Neural cell (in vitro differentiated cells): ENCODE results near the gene PDE8A. TPM values are rescaled to one million over a fixed set of nuclear protein-coding genes. Genes with fewer than 3 reads are reported as not detected.

ENCODE experiments used
- H2AFZ ChIP-seq: fragments of 200-600, 300-800 bp; sonication (generic), shearing (Covaris generic); 2 replicates; pipeline ENCODE4 v1.6.0; 2014; ENCODE audit warnings: low read depth, mild to moderate bottlenecking, antibody characterized with exemption, low read length, moderate library complexity
- H3F3A ChIP-seq: fragments of 200-600 bp; shearing (Covaris generic); 2 replicates; pipeline ENCODE4 v1.6.1; 2016; ENCODE audit warnings: mild to moderate bottlenecking, moderate library complexity, mixed read lengths, antibody characterized with exemption, low read length; ENCODE audit not compliant: insufficient read depth, poor library complexity, severe bottlenecking
- H3K27ac ChIP-seq: fragments of 200-600, 300-800 bp; sonication (generic), shearing (Covaris generic); 2 replicates; pipeline ENCODE4 v1.5.1; 2014; ENCODE audit warnings: mild to moderate bottlenecking, low read length, moderate library complexity
- H3K27me3 ChIP-seq: fragments of 300-800, 200-600 bp; sonication (generic), shearing (Covaris generic); 2 replicates; pipeline ENCODE4 v1.6.0; 2014; ENCODE audit warnings: mild to moderate bottlenecking, low read depth, low read length, moderate library complexity; ENCODE audit not compliant: insufficient read depth
- H3K36me3 ChIP-seq: fragments of 300-800, 200-600 bp; sonication (generic), shearing (Covaris generic); 2 replicates; pipeline ENCODE4 v1.5.1; 2014; ENCODE audit warnings: mild to moderate bottlenecking, antibody characterized with exemption, low read length, moderate library complexity; ENCODE audit not compliant: insufficient read depth
- H3K4me2 ChIP-seq: fragments of 300-800, 200-600 bp; sonication (generic), shearing (Covaris generic); 2 replicates; pipeline ENCODE4 v1.6.0; 2014; ENCODE audit warnings: mild to moderate bottlenecking, low read length
- H3K4me3 ChIP-seq: fragments of 300-800, 200-600 bp; sonication (generic), shearing (Covaris generic); 2 replicates; pipeline ENCODE4 v1.5.1; 2014; ENCODE audit warnings: mild to moderate bottlenecking, low read length, moderate library complexity
- H3K79me2 ChIP-seq: fragments of 200-600 bp; shearing (Covaris generic); replicated peaks from 2 replicates; pipeline ENCODE4 v1.6.0; 2014; ENCODE audit warnings: mild to moderate bottlenecking, low read length, moderate library complexity; ENCODE audit not compliant: insufficient read depth
- H3K9ac ChIP-seq: fragments of 300-800, 200-600 bp; sonication (generic), shearing (Covaris generic); 2 replicates; pipeline ENCODE4 v1.6.1; 2016; ENCODE audit warnings: mild to moderate bottlenecking, low read length, mixed read lengths
- H3K9me2 ChIP-seq: fragments of 200-600 bp; shearing (Covaris generic); 2 replicates; pipeline ENCODE4 v1.6.1; 2016; ENCODE audit warnings: mild to moderate bottlenecking, low read length, mixed read lengths; ENCODE audit not compliant: insufficient read depth
- H3K9me3 ChIP-seq: fragments of 200-600, 300-800 bp; sonication (generic), shearing (Covaris generic); 2 replicates; pipeline ENCODE4 v1.6.1; 2016; ENCODE audit warnings: mild to moderate bottlenecking, mixed run types, low read length, moderate library complexity, mixed read lengths
- H4K20me1 ChIP-seq: fragments of 200-600 bp; shearing (Covaris generic); 2 replicates; pipeline ENCODE4 v1.6.1; 2016; ENCODE audit warnings: mild to moderate bottlenecking, mixed run types; ENCODE audit not compliant: insufficient read depth
- CTCF ChIP-seq: fragments of 450-650 bp; IDR thresholded peaks from 2 replicates; pipeline ENCODE4 v1.5.1; 2014; ENCODE audit warnings: antibody characterized with exemption, mild to moderate bottlenecking, moderate library complexity; ENCODE audit not compliant: poor library complexity, severe bottlenecking
- EP300 ChIP-seq: fragments of 450-650 bp; conservative IDR thresholded peaks from 2 replicates; pipeline ENCODE4 v1.6.1; 2014; ENCODE audit warnings: antibody characterized with exemption, mild to moderate bottlenecking, moderate library complexity; ENCODE audit not compliant: poor library complexity, severe bottlenecking
- EZH2 ChIP-seq: fragments of 200-600, 300-800 bp; shearing (Covaris generic), sonication (generic); IDR thresholded peaks from 2 replicates; pipeline ENCODE4 v1.6.1; 2014; ENCODE audit warnings: antibody characterized with exemption, low read length, borderline replicate concordance, mild to moderate bottlenecking; ENCODE audit not compliant: insufficient read depth, poor library complexity, severe bottlenecking
- MXI1 ChIP-seq: fragments of 450-650 bp; conservative IDR thresholded peaks from 2 replicates; pipeline ENCODE4 v1.6.1; 2014; ENCODE audit warnings: antibody characterized with exemption, mild to moderate bottlenecking; ENCODE audit not compliant: poor library complexity, severe bottlenecking
- POLR2AphosphoS5 ChIP-seq: IDR thresholded peaks from 2 replicates; pipeline ENCODE4 v1.6.1; 2012
- RAD21 ChIP-seq: fragments of 450-650 bp; conservative IDR thresholded peaks from 2 replicates; pipeline ENCODE4 v1.6.1; 2014; ENCODE audit warnings: antibody characterized with exemption, mild to moderate bottlenecking, moderate library complexity
- REST ChIP-seq: IDR thresholded peaks from 2 replicates; pipeline ENCODE4 v1.6.1; 2012; ENCODE audit warnings: borderline replicate concordance
- SMC3 ChIP-seq: fragments of 450-650 bp; conservative IDR thresholded peaks from 2 replicates; pipeline ENCODE4 v1.6.1; 2014; ENCODE audit warnings: antibody characterized with exemption, mild to moderate bottlenecking, moderate library complexity; ENCODE audit not compliant: poor library complexity
- TAF1 ChIP-seq: IDR thresholded peaks from 2 replicates; pipeline ENCODE4 v1.6.1; 2012; ENCODE audit warnings: low read depth
- polyA plus RNA-seq: library from polyadenylated mRNA; depleted of rRNA; stranded (reverse); fragments of >200 nt; gene quantifications from 2 replicates; pipeline ENCODE4 v1.2.3, GENCODE V29; 2014

PDE8A gene
- polyA plus RNA-seq, 1 donor from 2014 or later: 13.2 TPM

GRCh38 chr15:85000189-85000864, 18.7 kb downstream of the PDE8A start:
- no peaks in the 10 kb centered on the region for H3K9me3 ChIP-seq
- H3K36me3 ChIP-seq: no peaks in the 10 kb centered on the region
- H2AFZ ChIP-seq: no peak overlapping the region
- H3K4me3 ChIP-seq: no peak overlapping the region
- no peaks in the 10 kb centered on the region for H3F3A ChIP-seq
- H3K4me2 ChIP-seq: no peak overlapping the region
- no peaks in the 10 kb centered on the region for H3K79me2 ChIP-seq
- no peaks in the 10 kb centered on the region for H4K20me1 ChIP-seq
- no peaks in the 10 kb centered on the region for H3K27me3 ChIP-seq
- no peak overlapping the region for H3K27ac ChIP-seq
- no peak overlapping the region for H3K9ac ChIP-seq
- no peak for TF ChIP-seq CTCF
- no peak for TF ChIP-seq EZH2
- no peak for TF ChIP-seq EP300
- no peak for TF ChIP-seq MXI1
- no peak for TF ChIP-seq POLR2AphosphoS5
- TF ChIP-seq RAD21: no peak
- TF ChIP-seq TAF1: no peak
- TF ChIP-seq REST: no peak
- no peak for TF ChIP-seq SMC3
- H3K9me2 ChIP-seq: no peaks in the 10 kb centered on the region

- H3K79me2 ChIP-seq: no peaks in the 10 kb centered on the region
- H3K36me3 ChIP-seq: no peaks in the 10 kb centered on the region
- H3K9me3 ChIP-seq: no peaks in the 10 kb centered on the region
- H3K4me2 ChIP-seq: no peak overlapping the region
- no peak for TF ChIP-seq CTCF
- no peak for TF ChIP-seq REST
- TF ChIP-seq POLR2AphosphoS5: no peak
- no peak for TF ChIP-seq TAF1
- TF ChIP-seq MXI1: no peak
- TF ChIP-seq EZH2: no peak
- no peak for TF ChIP-seq RAD21
- H2AFZ ChIP-seq: no peak overlapping the region
- no peaks in the 10 kb centered on the region for H3K27me3 ChIP-seq
- no peak overlapping the region for H3K27ac ChIP-seq
- no peak overlapping the region for H3K4me3 ChIP-seq
- H3F3A ChIP-seq: no peaks in the 10 kb centered on the region
- no peak overlapping the region for H3K9ac ChIP-seq
- H4K20me1 ChIP-seq: no peaks in the 10 kb centered on the region
- no peaks in the 10 kb centered on the region for H3K9me2 ChIP-seq
These were observed 19.3 kb downstream of the PDE8A start for GRCh38 chr15:85000937-85001336.
